HuH-7.5 (cell line): ENCODE data around the gene HNRNPLL.
"Not testable (repeated sequence)": the region's sequence is repeated elsewhere in the genome, so short reads cannot be mapped to it uniquely, and the experiment has no call there.

Experiments used
- DNase-seq: peaks from one replicate; pipeline ENCODE4 v3.0.0; 2011; ENCODE audit warnings: low spot score

HNRNPLL gene

DNA sequence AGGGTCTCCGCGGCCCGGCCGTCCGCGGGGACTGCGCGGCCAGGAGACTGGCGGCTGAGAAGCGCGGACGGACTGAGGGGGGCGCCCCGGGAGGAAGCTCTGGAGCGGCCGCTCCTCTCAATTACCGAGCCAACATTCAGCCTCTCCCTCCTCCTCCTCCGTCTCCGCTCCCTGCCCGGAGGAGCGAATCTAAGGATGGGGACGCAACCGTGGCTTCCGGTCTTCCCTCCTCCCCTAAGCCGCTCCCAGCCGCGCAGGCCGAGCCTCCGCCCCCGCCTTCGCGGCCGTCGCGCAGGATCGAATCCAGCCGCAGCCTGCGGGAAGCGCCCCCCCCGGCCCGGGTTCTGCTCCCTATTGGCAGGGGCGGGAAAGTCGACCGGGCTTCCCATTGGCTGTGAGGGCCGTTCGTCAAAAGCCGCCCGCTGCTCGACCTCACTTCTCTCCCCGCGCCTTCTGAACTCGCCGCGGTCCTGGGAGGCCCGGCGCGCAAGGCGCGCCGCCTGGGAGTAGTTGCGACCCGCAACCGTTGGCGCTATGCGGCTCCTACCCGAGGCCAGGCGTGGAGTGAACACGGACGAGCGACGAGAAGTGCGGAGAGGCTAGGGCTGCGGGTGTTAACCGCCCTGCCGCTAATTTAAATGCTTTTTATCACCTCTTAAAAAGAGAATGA, at the start of gene HNRNPLL:
TSS of gene HNRNPLL (minus strand) at position 197 of the 670 bp plus-strand sequence. CDS start 302 bp downstream, outside the sequence.
- peak; percentile 81 for DNase-seq

DNA sequence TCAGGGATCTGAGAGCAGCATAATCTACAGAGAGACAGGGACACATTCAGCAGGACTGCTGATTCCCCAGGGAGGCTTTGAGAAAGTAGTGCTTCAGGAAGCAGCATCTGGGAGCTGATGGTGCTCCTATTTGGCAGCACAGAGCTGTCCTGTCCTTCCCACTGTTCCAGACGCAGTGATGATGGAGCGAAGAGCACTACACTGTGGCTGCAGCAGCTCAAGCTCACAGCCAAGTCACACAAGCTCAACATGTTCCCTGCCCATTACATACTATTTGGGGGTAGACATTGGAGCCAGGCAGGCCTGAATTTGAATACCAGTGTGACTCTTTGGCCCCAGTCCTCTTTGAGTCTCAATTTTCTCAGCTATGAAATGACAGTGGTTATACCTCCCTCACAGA, 48.0 kb upstream of the HNRNPLL start:
- no peak for DNase-seq

DNA sequence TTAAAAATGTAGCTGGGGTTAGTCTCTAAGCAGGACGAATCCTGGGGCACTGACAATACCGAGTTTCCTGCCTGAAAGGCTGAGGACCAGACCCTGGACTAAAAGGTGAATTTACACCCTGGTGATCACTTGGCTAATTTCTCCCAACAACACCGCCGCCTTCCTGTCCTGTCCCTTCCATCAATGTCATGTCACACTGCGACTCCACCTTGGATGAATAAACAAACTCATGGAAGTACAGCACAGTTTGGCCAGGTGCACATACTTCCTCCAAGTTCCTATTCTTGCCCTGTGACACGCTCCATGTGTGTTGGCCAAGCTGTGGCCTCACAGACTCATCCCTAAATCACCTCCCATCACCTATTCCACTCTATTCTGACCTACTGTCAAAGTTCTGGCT, 47.3 kb upstream of the HNRNPLL start:
- DNase-seq, result no peak

DNA sequence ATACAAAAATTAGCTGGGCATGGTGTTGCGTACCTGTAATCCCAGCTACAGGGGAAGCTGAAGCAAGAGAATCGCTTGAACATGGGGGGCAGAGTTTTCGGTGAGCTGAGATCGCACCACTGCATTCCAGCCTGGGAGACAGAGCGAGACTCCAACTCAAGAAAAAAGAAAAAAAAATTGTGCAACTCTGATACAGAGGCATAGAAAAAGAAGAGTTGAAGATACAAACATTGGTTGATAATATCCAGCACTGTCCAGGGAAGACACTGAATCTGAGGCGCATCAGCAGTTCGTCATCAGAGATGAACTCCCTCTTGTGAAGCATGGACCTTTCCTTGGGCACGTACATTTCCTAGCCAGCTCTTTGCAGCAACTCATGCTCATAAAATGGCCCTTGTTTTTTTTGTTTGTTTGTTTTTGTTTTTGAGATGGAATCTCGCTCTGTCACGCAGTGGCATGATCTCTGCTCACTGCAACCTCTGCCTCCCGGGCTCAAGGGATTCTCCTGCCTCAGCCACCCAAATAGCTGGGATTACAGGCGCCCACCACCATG, 46.5 kb upstream of the HNRNPLL start:
- no peak for DNase-seq

DNA sequence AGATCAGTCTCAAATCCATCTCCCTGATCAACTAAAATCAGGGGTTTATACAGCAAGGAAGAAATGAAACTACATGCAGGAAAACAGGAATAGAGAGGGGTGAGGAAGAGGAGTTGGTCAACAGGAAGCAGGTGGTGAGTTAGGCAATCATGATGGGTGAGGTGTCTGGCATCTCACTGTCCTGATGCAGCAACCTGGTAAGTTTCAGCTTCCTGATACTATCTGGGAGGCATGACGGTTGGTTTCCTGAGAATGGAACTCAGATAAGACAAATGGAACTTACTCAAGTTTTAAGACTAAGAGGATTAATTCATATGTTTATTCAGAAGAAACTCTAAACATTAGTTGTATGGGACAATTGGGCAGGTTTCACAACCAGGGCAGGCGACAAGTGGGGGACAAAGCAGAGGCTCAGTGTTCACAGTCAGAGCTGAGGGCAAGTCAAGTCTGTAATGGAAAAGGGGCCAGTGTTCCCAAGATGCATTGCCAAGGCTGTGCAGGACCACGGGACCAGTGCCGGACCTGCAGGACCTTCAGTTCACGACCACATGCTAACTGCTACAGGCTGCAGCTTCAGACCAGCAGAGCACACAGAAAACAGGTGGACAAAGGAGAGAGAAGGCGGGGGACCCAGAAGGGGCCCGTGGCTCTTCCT, 45.5 kb upstream of the HNRNPLL start:
- no peak for DNase-seq

DNA sequence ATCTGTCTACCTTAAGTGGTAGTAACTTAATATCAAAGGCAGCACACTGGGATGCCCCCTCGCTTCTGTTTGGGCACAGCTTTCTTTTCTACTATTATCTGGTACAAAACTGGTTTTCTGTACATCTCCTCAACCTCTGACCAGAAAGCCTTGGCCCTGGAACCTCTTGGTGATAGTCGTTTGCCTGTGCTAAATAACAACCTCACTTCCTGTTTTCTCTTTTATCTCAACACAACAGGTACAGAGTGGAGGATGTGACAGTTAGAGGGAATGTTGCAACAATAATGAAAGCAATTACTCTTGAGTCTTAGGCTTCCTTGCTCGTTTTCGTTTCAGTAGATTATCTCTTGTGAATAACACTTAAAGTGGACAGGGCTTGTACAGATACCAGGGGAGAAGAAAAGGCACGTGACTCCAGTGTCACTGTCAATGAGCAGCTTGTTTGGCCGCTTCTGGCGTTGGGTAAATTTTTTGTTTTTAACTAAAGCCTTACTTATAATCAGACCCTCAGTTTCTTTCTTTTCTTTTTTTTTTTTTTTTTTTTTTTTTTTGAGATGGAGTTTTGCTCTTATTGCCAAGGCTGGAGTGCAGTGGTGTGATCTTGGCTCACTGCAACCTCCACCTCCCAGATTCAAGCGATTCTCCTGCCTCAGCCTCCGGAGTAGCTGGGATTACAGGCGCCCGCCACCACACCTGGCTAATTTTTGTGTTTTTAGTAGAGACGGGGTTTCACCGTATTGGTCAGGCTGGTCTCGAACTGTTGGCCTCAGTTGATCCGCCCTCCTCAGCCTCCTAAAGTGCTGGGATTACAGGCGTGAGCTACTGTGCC, 41.2 kb upstream of the HNRNPLL start:
- DNase-seq, result not testable (repeated sequence)

DNA sequence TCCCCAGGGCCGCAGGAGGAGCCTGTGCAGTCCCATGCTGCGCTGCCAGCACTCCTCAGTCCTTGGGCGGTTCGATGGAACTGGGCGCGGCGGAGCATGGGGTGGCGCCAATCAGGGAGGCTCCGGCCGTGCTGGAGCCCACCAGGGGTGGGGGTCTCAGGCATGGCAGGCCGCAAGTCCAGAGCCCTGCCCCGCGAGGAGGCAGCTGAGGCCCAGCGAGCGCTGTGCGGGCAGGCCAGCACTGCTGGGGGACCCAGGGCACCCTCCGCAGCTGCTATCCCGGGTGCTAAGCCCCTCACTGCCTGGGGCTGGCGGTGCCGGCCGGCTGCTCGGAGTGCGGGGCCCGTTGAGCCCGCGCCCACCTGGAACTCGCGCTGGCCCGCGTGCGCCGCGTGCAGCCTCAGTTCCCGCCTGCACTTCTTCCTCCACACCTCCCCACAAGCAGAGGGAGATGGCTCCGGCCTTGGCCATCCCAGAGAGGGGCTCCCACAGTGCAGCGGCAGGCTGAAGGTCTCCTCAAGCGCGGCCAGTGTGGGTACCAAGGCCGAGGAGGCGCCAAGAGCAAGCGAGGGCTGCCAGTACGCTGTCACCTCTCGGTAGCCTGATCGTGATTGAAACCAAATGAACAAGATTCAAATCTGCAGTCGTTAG, 40.4 kb upstream of the HNRNPLL start:
- no peak for DNase-seq

DNA sequence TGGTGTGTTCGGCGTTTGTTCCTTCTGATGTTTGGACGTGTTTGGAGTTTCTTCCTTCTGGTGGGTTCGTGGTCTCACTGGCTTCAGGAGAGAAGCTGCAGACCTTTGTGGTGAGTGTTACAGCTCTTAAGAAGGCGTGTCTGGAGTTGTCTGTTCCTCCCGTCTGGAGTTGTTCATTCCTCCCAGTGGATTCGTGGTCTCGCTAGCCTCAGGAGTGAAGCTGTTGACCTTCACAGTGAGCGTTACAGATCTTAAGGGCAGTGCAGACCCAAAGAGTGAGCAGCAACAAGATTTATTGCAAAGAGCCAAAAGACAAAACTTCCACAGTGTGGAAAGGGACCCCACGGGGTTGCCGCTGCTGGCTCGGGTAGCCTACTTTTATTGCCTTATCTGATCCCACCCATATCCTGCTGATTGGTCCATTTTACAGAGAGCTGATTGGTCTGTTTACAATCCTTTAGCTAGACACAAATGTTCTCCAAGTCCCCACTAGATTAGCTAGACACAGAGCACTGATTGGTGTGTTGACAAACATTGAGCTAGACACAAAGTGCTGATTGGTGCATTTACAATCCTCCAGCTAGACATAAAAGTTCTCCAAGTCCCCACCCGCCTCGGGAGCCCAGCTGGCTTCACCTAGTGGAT, 39.8 kb upstream of the HNRNPLL start:
- not testable (repeated sequence) for DNase-seq

DNA sequence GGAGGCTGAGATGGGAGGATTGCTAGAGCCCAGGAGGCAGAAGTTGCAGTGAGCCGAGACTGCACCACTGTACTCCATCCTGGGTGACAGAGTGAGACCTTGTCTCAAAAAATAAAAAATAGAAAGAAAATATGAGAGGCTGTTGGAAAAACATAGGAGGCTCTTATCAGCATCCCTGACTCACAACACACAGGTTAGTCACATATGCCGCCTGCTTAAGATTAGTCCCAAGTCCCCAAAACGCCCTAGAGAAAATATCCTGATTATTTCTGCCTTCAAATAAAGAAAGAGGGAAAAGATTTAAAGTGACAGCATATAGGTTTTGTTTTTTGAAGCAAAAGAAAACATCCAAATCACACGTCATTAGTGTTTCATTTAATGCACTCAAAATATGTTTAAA, 33.3 kb upstream of the HNRNPLL start:
- no peak for DNase-seq

DNA sequence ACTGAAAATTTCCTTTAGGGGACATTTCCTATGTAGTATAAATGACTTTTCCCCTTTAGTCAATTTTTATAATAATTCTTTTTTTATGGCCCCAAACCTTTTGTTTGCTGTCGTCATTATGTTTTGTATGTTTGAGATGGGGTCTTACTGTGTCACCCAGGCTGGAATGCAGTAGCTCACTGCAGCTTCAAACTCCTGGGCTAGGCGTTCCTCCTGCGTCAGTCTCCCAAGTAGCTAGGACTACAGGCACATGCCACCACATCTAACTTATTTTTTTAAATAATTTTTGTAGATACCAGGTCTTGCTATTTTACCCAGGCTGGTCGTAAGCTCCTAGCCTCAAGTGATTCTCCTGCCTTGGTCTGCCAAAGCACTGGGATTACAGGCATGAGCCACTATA, 32.4 kb upstream of the HNRNPLL start:
- DNase-seq, result no peak

DNA sequence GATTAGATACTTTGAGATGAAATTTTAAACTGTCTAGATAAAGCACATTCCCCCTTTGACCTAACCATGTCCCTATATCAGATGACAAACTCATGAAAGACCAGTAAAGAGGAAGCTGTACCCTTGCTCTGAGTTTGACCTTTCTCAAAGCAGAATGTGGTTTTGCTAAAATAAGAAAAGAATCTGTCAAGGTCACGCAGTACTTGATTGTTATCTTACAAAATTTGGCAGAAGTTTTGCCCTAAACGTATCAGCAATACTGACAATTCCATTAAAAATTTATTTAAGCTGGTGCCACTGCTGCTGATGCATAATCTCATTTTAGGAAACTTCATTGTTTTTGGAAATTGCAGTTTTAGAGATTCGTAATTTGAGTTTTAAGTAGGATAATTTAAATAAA, 32.0 kb upstream of the HNRNPLL start:
- DNase-seq, result no peak

DNA sequence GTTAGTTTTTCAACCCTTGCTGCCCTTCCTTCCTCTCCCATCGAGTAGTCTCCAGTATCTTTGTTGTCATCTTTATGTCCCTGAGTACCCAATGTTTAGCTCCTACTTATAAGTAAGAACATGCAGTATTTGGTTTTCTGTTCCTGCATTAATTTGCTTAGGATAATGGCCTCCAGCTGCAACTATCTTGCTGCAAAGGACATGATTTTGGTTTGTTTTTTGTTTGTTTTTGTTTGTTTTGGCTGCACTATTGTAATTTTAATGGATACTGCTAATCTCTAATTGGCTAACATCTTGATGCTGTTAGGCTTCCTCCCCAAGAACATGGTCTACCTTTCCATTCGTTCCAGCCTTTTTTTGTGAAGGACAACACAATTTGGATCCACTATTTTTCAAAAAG, 31.2 kb upstream of the HNRNPLL start:
- no peak for DNase-seq

DNA sequence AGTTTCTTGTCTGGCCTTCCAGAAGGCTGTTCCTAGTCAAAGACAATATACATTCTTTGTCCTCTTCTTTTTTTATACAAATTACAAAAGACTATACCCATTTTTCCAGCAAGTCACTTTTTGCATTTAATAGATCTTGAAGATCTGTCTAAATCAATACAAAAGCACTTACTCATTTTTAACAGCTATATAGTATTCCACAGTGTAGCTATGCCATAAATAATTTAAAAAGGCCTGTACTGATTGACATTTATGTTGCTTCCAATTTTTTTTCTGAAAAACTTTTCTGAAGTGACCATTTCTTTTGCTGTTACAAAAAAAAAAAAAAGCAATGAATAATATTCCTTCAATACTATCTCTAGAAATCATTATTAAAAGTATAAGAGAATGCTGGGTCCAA, 30.3 kb upstream of the HNRNPLL start:
- DNase-seq, result no peak

DNA sequence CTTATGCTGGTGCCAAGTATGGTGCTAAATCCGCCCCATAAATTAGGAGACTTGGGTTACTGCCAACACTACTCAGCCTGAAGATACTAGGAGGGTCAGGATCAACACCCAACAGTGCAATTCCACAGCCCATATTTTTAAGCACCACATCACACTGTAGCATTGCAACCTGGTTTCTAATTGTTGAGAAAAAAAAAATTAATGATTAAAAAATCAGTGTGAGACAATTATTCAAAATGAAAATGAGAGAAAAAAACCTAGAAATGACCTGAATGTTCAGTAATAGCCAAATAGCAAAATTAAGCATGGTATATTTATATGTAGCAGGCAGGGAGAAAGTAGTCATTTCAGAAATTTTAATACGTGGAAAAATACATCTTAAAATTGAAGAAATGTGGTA, 29.2 kb upstream of the HNRNPLL start:
- DNase-seq, result no peak

DNA sequence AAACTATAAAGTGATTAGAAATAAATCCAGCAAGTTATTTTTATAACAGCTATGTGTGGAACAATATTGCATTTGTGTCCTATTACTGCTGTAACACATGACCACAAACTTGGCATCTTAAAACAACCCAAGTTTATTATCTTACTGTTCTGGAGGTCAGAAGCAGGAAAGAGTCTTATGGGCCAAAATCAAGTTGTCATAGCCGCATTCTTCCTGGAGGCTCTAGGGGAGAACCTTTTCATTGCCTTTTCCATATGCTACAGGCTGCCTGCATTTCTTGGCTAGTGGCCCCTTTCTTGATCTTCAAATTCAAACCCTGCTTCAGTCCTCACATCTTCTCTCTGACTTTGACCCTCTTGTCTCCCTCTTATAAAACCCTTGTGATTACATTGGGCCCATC, 27.0 kb upstream of the HNRNPLL start:
- no peak for DNase-seq

DNA sequence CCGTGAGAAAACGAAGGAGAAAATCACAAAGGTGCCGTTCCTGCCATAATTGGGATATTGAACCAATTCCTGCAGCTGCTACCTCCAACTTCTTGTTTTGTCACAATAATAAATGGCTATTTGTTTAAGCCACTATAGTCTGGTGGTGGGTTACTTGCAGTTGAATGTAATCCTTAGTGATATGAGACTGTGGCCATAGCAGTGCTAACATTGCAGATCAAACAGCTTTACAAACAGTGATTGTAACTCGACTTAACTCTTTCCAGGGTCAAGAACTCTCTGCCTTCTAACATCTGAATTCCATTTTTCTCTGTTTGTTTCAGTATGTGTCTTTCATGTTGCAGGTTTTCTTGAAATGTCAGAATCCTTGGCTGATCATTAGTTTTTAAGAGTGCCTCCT, 24.7 kb upstream of the HNRNPLL start:
- no peak for DNase-seq

DNA sequence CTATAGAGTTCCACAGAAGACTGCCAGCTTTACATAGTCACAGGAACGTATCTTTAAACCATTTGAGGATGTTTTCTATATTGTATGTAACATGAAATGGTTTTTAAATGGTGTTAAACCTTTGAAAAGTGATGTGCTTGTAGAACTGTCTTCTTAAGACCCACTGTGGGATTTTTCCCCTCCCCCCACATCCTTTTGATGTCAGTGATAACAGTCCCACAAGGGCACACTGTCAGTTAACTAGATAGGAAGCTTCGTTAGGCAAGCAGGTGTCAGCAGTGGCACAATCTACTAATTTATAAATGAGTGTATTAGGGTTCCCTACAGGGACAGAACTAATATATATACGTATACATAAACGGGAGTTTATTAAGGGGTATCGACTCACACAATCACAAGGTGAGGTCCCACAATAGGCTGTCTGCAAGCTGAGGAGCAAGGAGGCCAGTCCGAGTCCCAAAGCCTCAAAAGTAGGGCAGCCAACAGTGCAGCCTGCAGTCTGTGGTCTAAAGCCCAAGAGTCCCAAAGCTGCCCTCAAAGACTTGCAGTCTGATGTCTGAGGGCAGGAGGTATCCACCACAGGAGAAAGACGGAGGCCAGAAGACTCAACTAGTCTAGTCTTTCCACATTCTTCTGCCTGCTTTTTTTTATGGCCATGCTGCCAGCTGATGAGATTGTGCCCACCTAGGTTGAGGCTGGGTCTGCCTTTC, 23.8 kb upstream of the HNRNPLL start:
- no peak for DNase-seq

DNA sequence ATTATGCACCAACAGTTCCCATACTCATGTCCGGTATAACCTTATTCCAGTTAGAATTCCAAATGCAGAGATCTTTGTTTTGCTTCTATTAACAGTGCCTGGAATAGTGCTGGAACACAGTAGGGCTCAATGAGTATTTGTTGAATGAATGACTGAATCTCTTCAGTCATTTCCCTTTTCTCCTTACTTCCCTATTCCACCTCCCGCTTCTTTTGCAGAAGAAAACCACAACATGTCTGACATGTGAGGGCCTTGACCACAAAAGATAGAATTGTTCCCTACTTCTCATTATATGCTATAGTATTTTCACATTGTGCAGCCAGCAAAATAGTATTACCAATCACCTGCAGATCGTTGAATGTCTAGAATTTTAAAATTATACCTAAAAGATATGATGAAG, 19.5 kb upstream of the HNRNPLL start:
- DNase-seq, result no peak

DNA sequence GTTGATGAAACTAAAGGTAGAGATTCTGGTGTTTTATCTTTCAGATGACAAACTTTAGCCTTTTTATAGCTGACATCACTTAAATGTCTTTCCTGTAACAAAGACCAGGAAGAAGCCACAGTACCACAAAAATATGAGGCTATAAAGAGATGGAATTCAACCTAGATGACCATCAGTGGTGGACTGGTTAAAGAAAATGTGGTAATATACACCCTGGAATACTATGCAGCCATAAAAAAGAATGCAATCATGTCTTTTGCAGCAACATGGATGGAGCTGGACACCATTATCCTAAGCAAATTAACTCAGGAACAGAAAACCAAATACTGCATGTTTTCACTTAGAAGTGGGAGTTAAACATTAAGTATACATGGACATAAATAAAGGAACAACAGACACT, 18.3 kb upstream of the HNRNPLL start:
- no peak for DNase-seq

DNA sequence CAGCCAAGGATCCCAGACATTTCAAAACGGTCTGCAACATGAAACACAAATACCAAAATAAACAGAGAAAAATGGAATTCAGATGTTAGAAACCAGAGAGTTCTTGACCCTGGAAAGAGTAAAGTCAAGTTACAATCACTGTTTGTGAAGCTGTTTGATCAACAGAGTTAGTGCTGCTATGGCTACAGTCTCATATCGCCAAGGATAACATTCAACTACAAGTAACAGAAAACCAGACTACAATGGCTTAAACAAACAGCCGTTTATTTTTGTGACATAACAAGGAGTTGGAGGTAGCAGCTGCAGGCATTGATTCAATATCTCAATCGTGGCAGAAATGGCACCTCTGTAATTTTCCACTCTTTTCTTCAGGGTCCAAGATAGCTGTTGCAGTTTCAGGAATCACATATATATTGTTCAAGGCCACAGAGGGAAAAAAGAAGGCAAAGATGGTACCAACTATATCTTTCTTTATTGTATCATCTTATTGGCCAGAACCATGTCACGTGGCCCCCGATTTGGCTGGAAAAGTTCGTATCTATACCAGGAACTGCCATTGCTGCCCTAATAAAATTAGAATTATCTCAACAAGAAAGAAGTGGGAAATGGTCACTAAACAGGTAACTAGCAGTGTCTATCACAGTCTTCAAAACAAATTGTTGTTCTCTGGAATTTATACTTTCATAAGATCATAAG, 17.7 kb upstream of the HNRNPLL start:
- DNase-seq, result no peak
